ENCODE data around the gene YEATS2.

GRCh38 chr3:183777016-183777618, 79.5 kb downstream of the YEATS2 start:
- TF ChIP-seq POLR2AphosphoS5 (IDR thresholded peaks at IDR 0.05; ENCODE audit: low read depth, low read length) = no peak
- no peak for TF ChIP-seq FOXP2 (optimal IDR thresholded peaks at IDR 0.05; ENCODE audit: borderline replicate concordance, extremely low read depth, extremely low read length, insufficient read depth)
- no peak for TF ChIP-seq TAF1 (IDR thresholded peaks at IDR 0.05; ENCODE audit: borderline replicate concordance, insufficient read depth, low read length)
- TF ChIP-seq REST (IDR thresholded peaks at IDR 0.05; ENCODE audit: insufficient read depth in 1 of 2, low read depth in 2 of 2, low read length in 2 of 2) = no peak
- TF ChIP-seq SIN3A (IDR thresholded peaks at IDR 0.05; ENCODE audit: borderline replicate concordance, insufficient read depth, low read length) = no peak

Data from PFSK-1 (cell line).